Natural killer cell (primary cell): ENCODE results near the gene ADA. TPM values are rescaled to one million over a fixed set of nuclear protein-coding genes. Genes with fewer than 3 reads are reported as not detected.

Source experiments
- ATAC-seq, 3 donors: fragments of 150-1000 bp in 2 of 3; fragments of 200-7000 bp in 1 of 3; cut with Tn5 transposase; 1 replicate in 1 of 3; 2 replicates in 2 of 3; pipeline ENCODE4 v1.10.0; 2021; ENCODE audit warnings: mild to moderate bottlenecking in 2 of 3, moderate library complexity in 2 of 3
- DNase-seq, 2 donors: peaks; one replicate each; pipeline versions ENCODE4 v3.0.0 to v3.0.0-alpha.2; 2013 to 2021; ENCODE audit warnings: mixed read lengths in 1 of 2
- H3K27ac ChIP-seq: one replicate; pipeline ENCODE4 v1.5.1; 2013; ENCODE audit warnings: mild to moderate bottlenecking, low read length
- H3K27me3 ChIP-seq: one replicate; pipeline ENCODE4 v1.6.1; 2013; ENCODE audit warnings: low read length; ENCODE audit not compliant: control insufficient read depth, insufficient read depth
- H3K36me3 ChIP-seq: one replicate; pipeline ENCODE4 v1.6.1; 2013; ENCODE audit warnings: low read length; ENCODE audit not compliant: control insufficient read depth, insufficient read depth
- H3K4me1 ChIP-seq: one replicate; pipeline ENCODE4 v1.6.1; 2013; ENCODE audit warnings: low read length; ENCODE audit not compliant: control insufficient read depth, insufficient read depth
- H3K4me3 ChIP-seq: one replicate; pipeline ENCODE4 v1.5.1; 2013; ENCODE audit warnings: low read length
- H3K9me3 ChIP-seq: one replicate; pipeline ENCODE4 v1.6.1; 2013; ENCODE audit warnings: low read length; ENCODE audit not compliant: control insufficient read depth, insufficient read depth
- H3K27ac Mint-ChIP-seq, 2 donors: one replicate each; pipeline ENCODE4 v1.8.0; 2022; ENCODE audit warnings: mild to moderate bottlenecking in 2 of 2, mixed read lengths in 2 of 2, moderate library complexity in 1 of 2
- H3K27me3 Mint-ChIP-seq, 2 donors: one replicate each; pipeline ENCODE4 v1.8.0; 2022; ENCODE audit warnings: low read depth in 2 of 2, mixed read lengths in 2 of 2
- H3K36me3 Mint-ChIP-seq: one replicate; pipeline ENCODE4 v1.8.0; 2022; ENCODE audit warnings: mixed read lengths
- H3K4me1 Mint-ChIP-seq, 2 donors: one replicate each; pipeline ENCODE4 v1.8.0; 2022; ENCODE audit warnings: mixed read lengths in 2 of 2
- H3K4me3 Mint-ChIP-seq: one replicate; pipeline ENCODE4 v1.8.0; 2022; ENCODE audit warnings: mild to moderate bottlenecking, moderate library complexity, mixed read lengths
- H3K9me3 Mint-ChIP-seq, 2 donors: one replicate each; pipeline ENCODE4 v1.8.0; 2022; ENCODE audit warnings: mixed read lengths in 2 of 2
- WGBS: methylation state at CpG from one replicate; pipeline ENCODE4 v1.1.7; 2013; ENCODE audit warnings: missing lambda C conversion rate; ENCODE audit not compliant: insufficient coverage; 5-methylcytosine and 5-hydroxymethylcytosine counted together
- intact Hi-C: fragments of 100-400 bp; cut with micrococcal nuclease; formaldehyde crosslinking; loops from one replicate; pipeline ENCODE4 v1.14.2; 2022
- total RNA-seq, 4 donors: library from RNA; stranded (reverse); fragments of 120-200 nt in 1 of 4; gene quantifications; one replicate each; pipeline versions ENCODE4 v1.2.3 to v1.2.4, GENCODE V29; 2013 to 2022
- TF ChIP-seq, protein P1 (sequence below): fragments of 200-600 bp; IDR thresholded peaks from one replicate; pipeline ENCODE4 v1.8.0; 2022; ENCODE audit warnings: antibody characterized with exemption

The ADA gene
- total RNA-seq, 3 donors from 2014 or later (not counting 1 experiment from before 2014, with no cell fraction given): 71.7 to 94.2 (median 73.9) TPM

DNA sequence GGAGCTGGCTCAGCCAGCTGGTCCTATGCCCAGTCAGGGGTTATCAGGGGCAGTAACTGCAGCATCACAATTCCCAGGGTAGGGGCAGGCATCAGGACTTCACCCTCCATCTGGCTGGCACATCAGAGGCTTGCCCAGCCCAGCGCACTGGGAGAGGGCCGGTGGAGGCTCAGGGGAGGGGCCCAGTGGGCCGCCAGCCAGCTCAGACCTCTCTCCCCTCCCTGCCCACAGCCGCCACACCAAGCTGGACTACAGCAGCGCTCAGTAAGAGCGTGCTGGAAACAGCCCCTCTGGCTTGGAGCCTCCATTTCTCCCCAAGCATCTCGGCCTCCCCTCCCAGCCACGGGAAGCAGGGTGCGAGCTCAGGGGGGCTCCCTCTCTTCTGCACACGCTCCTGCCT lies 22.0 kb downstream of the ADA start:
- intact Hi-C loops: no loop called here
- ATAC-seq (no peak), DNase-seq (no peak)
- H3K27me3 Mint-ChIP-seq: no peaks in the 10 kb centered on the region
- no peaks in the 10 kb centered on the region for H3K36me3 Mint-ChIP-seq
- H3K4me3 Mint-ChIP-seq: no peak overlapping the region
- no peaks in the 10 kb centered on the region for H3K4me1 ChIP-seq
- no peak overlapping the region for H3K27ac Mint-ChIP-seq
- WGBS: 96% methylated on average over 10 of the region's 10 CpGs
- no peaks in the 10 kb centered on the region for H3K9me3 ChIP-seq
- no peaks in the 10 kb centered on the region for H3K9me3 Mint-ChIP-seq
- peaks cover 13 to 23% of the 10 kb centered on the region in 2 donors for H3K4me1 Mint-ChIP-seq
- TF ChIP-seq, protein P1, sequence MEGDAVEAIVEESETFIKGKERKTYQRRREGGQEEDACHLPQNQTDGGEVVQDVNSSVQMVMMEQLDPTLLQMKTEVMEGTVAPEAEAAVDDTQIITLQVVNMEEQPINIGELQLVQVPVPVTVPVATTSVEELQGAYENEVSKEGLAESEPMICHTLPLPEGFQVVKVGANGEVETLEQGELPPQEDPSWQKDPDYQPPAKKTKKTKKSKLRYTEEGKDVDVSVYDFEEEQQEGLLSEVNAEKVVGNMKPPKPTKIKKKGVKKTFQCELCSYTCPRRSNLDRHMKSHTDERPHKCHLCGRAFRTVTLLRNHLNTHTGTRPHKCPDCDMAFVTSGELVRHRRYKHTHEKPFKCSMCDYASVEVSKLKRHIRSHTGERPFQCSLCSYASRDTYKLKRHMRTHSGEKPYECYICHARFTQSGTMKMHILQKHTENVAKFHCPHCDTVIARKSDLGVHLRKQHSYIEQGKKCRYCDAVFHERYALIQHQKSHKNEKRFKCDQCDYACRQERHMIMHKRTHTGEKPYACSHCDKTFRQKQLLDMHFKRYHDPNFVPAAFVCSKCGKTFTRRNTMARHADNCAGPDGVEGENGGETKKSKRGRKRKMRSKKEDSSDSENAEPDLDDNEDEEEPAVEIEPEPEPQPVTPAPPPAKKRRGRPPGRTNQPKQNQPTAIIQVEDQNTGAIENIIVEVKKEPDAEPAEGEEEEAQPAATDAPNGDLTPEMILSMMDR: no peak
- no peak overlapping the region for H3K27ac ChIP-seq
- no peaks in the 10 kb centered on the region for H3K27me3 ChIP-seq
- peaks cover 53% of the 10 kb centered on the region for H3K36me3 ChIP-seq
- H3K4me3 ChIP-seq: no peak overlapping the region

GRCh38 chr20:44629017-44629385 lies 22.5 kb downstream of the ADA start:
- TF ChIP-seq, protein P1: no peak
- no peaks in the 10 kb centered on the region for H3K27me3 ChIP-seq
- WGBS: 97% methylated on average over 8 of the region's 9 CpGs

DNA sequence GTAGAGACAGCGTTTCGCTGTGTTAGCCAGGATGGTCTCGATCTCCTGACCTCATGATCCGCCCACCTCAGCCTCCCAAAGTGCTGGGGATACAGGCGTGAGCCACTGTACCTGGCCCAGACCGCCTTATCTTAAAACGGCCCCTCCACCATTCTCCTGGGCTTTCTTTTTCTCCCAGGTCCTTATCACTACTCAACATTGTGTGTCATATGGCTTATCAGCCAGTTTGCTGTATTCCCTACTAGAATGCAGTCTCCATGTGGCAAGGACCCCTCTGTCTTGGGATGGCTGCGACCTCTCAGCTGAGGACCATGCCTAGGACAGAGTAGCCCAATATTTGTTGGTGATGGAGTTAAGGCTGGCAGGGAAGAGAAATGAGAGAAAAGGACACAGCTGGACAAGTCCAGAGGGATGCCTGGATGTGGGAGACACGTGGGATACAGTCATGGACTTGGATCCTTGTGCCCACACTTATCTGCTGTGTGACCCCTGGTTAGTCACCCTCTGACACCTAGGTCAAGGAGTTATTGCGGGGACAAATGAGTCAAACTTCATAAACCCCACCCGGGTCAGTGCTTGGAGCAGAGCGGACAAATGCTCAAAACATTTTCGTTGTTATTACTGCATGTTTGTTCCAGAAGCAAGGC lies 24.0 kb downstream of the ADA start:
- Histone ChIP-seq H3K4me1 (no peaks in the 10 kb centered on the region), H3K4me3 (no peak overlapping the region), H3K9me3 (no peaks in the 10 kb centered on the region), H3K27ac (no peak overlapping the region), H3K36me3 (peaks cover 57% of the 10 kb centered on the region), H3K27me3 (no peaks in the 10 kb centered on the region)
- Mint-ChIP-seq H3K4me1 (peaks cover 13 to 16% of the 10 kb centered on the region in 2 donors), H3K36me3 (no peaks in the 10 kb centered on the region), H3K27ac (peak overlapping the region in 1 of 2 donors; percentile 53), H3K4me3 (peak overlapping the region; percentile 25), H3K27me3 (no peaks in the 10 kb centered on the region), H3K9me3 (no peaks in the 10 kb centered on the region)
- ATAC-seq (no peak), DNase-seq (no peak)
- TF ChIP-seq, protein P1: no peak
- 97% methylated on average over 13 of the region's 13 CpGs for WGBS
- intact Hi-C loops: no loop called here

More at GRCh38 chr20:44629017-44629385, 22.5 kb downstream of the ADA start:
- ATAC-seq (no peak), DNase-seq (no peak)
- peaks cover 13 to 23% of the 10 kb centered on the region in 2 donors for H3K4me1 Mint-ChIP-seq
- no peaks in the 10 kb centered on the region for H3K9me3 ChIP-seq
- H3K36me3 Mint-ChIP-seq: no peaks in the 10 kb centered on the region
- no peak overlapping the region for H3K27ac ChIP-seq
- no peak overlapping the region for H3K27ac Mint-ChIP-seq
- peaks cover 53% of the 10 kb centered on the region for H3K36me3 ChIP-seq
- H3K4me3 Mint-ChIP-seq: no peak overlapping the region
- H3K9me3 Mint-ChIP-seq: no peaks in the 10 kb centered on the region
- intact Hi-C loops: no loop called here
- no peaks in the 10 kb centered on the region for H3K27me3 Mint-ChIP-seq
- no peaks in the 10 kb centered on the region for H3K4me1 ChIP-seq
- H3K4me3 ChIP-seq: no peak overlapping the region

DNA sequence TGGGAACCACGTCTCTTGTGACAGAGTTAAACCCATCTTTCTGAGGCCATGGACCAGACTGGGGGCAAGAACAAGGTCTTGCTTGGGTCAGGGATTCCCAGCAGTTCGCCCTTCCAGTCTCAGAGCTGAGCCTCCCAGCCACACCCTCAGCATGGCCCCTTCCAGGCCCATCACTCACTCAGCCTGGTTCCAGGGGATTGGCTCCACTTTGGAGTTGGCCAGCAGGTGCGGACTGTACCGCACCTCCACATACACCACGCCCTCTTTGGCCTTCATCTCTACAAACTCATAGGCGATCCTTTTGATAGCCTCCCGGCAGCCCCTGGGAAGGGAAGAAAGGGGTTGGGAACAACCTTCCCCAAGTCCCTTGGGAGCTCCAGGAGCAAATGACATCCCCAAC lies 25.2 kb downstream of the ADA start:
- DNase-seq (no peak), ATAC-seq (no peak)
- Mint-ChIP-seq H3K36me3 (no peaks in the 10 kb centered on the region), H3K4me1 (peaks cover 7 to 9% of the 10 kb centered on the region in 2 donors), H3K4me3 (no peak overlapping the region), H3K27me3 (no peaks in the 10 kb centered on the region), H3K9me3 (no peaks in the 10 kb centered on the region), H3K27ac (peak overlapping the region; percentile 35 to 38)
- TF ChIP-seq, protein P1: no peak
- no peak overlapping the region for H3K4me3 ChIP-seq
- H3K4me1 ChIP-seq: no peaks in the 10 kb centered on the region
- no peaks in the 10 kb centered on the region for H3K27me3 ChIP-seq
- peaks cover 65% of the 10 kb centered on the region for H3K36me3 ChIP-seq
- H3K9me3 ChIP-seq: no peaks in the 10 kb centered on the region
- 98% methylated on average over 6 of the region's 7 CpGs for WGBS
- no peak overlapping the region for H3K27ac ChIP-seq
- intact Hi-C loops: no loop called here
